Subcutaneous adipose tissue (tissue), 4 donors: ENCODE results near the gene TPRX1. TPM values are rescaled to one million over a fixed set of nuclear protein-coding genes. Genes with fewer than 3 reads are reported as not detected.

Experiments
- CTCF ChIP-seq: fragments of 450-650 bp; IDR thresholded peaks from one replicate; pipeline ENCODE4 v1.5.1; 2016; ENCODE audit warnings: low read depth, mild to moderate bottlenecking, control low read depth, antibody characterized with exemption, moderate library complexity
- total RNA-seq, 4 donors: library from RNA; depleted of rRNA; stranded (reverse); fragments of >200 nt; gene quantifications; one replicate each; pipeline ENCODE4 v1.1.0, GENCODE V29; 2016

Gene TPRX1
- total RNA-seq, 4 donors from 2014 or later = not detected

- TF ChIP-seq CTCF = no peak
Measured at GRCh38 chr19:47813995-47814328, 9.6 kb upstream of the TPRX1 start.

GRCh38 chr19:47813304-47813994 lies 9.1 kb upstream of the TPRX1 start:
- no peak for TF ChIP-seq CTCF

GRCh38 chr19:47806435-47806834 lies 2.1 kb upstream of the TPRX1 start:
- TF ChIP-seq CTCF = no peak

- no peak for TF ChIP-seq CTCF
Measured at GRCh38 chr19:47805313-47805712, 962 bp upstream of the TPRX1 start.

GRCh38 chr19:47802521-47803043 lies 1.8 kb downstream of the TPRX1 start:
- TF ChIP-seq CTCF = no peak

GRCh38 chr19:47801270-47801669 lies 3.1 kb downstream of the TPRX1 start:
- TF ChIP-seq CTCF = no peak

GRCh38 chr19:47798904-47799266 lies 5.5 kb downstream of the TPRX1 start:
- no peak for TF ChIP-seq CTCF
